IPS-18a (cell line): ENCODE data around the gene MYO18A.
"Not testable (repeated sequence)": the region's sequence is repeated elsewhere in the genome, so short reads cannot be mapped to it uniquely, and the experiment has no call there.

Source experiments
- H3K27ac ChIP-seq: one replicate; pipeline ENCODE4 v1.5.1; 2013; ENCODE audit warnings: low read length
- H3K27me3 ChIP-seq: one replicate; pipeline ENCODE4 v1.6.1; 2013; ENCODE audit warnings: mild to moderate bottlenecking, low read length; ENCODE audit not compliant: control insufficient read depth, insufficient read depth
- H3K36me3 ChIP-seq: one replicate; pipeline ENCODE4 v1.6.1; 2013; ENCODE audit warnings: low read depth, low read length; ENCODE audit not compliant: control insufficient read depth
- H3K4me1 ChIP-seq: one replicate; pipeline ENCODE4 v1.6.1; 2013; ENCODE audit warnings: low read depth, low read length; ENCODE audit not compliant: control insufficient read depth
- H3K4me3 ChIP-seq: one replicate; pipeline ENCODE4 v1.5.1; 2013; ENCODE audit warnings: low read length
- H3K9ac ChIP-seq: one replicate; pipeline ENCODE4 v1.6.1; 2013; ENCODE audit warnings: mild to moderate bottlenecking, low read length, moderate library complexity
- H3K9me3 ChIP-seq: one replicate; pipeline ENCODE4 v1.6.1; 2013; ENCODE audit warnings: low read depth, low read length; ENCODE audit not compliant: control insufficient read depth

Gene MYO18A

GRCh38 chr17:29180034-29180787 is at the start of gene MYO18A:
MYO18A (minus strand) TSS chr17:29180398; CDS start chr17:29166940, 13,458 bp downstream.
- no peaks in the 10 kb centered on the region for H3K36me3 ChIP-seq
- H3K4me3 ChIP-seq = peak within 1 kb of the TSS; percentile 69
- peaks cover 15% of the 10 kb centered on the region for H3K27me3 ChIP-seq
- H3K9ac ChIP-seq = peak within 1 kb of the TSS; percentile 19
- H3K27ac ChIP-seq = no peak within 1 kb of the TSS
- no peaks in the 10 kb centered on the region for H3K9me3 ChIP-seq
- peaks cover 25% of the 10 kb centered on the region for H3K4me1 ChIP-seq

GRCh38 chr17:29225396-29225795 is 45.2 kb upstream of the MYO18A start:
- no peaks in the 10 kb centered on the region for H3K9me3 ChIP-seq
- H3K27me3 ChIP-seq = no peaks in the 10 kb centered on the region

GRCh38 chr17:29221338-29221737 is 41.1 kb upstream of the MYO18A start:
- not testable (repeated sequence) for H3K36me3 ChIP-seq, H3K9ac ChIP-seq, H3K27ac ChIP-seq, H3K9me3 ChIP-seq, H3K4me1 ChIP-seq, H3K27me3 ChIP-seq, H3K4me3 ChIP-seq

More at GRCh38 chr17:29225396-29225795, 45.2 kb upstream of the MYO18A start:
- H3K36me3 ChIP-seq = no peaks in the 10 kb centered on the region
- H3K4me1 ChIP-seq = no peaks in the 10 kb centered on the region
- H3K9ac ChIP-seq = no peak overlapping the region
- no peak overlapping the region for H3K4me3 ChIP-seq
- H3K27ac ChIP-seq = no peak overlapping the region

GRCh38 chr17:29219378-29220047 is 39.3 kb upstream of the MYO18A start:
- Histone ChIP-seq H3K27me3 (no peaks in the 10 kb centered on the region), H3K9me3 (no peaks in the 10 kb centered on the region), H3K4me1 (no peaks in the 10 kb centered on the region), H3K4me3 (no peak overlapping the region), H3K9ac (no peak overlapping the region), H3K27ac (no peak overlapping the region), H3K36me3 (no peaks in the 10 kb centered on the region)

GRCh38 chr17:29216856-29217255 is 36.7 kb upstream of the MYO18A start:
- no peak overlapping the region for H3K9ac ChIP-seq
- H3K4me1 ChIP-seq = no peaks in the 10 kb centered on the region
- no peaks in the 10 kb centered on the region for H3K9me3 ChIP-seq
- no peaks in the 10 kb centered on the region for H3K36me3 ChIP-seq
- no peak overlapping the region for H3K4me3 ChIP-seq
- no peak overlapping the region for H3K27ac ChIP-seq
- no peaks in the 10 kb centered on the region for H3K27me3 ChIP-seq

GRCh38 chr17:29216181-29216580 is 36.0 kb upstream of the MYO18A start:
- Histone ChIP-seq H3K27me3 (no peaks in the 10 kb centered on the region), H3K36me3 (no peaks in the 10 kb centered on the region), H3K9me3 (no peaks in the 10 kb centered on the region), H3K4me1 (no peaks in the 10 kb centered on the region), H3K4me3 (no peak overlapping the region), H3K9ac (no peak overlapping the region), H3K27ac (no peak overlapping the region)

- Histone ChIP-seq H3K4me3 (no peak overlapping the region), H3K27ac (no peak overlapping the region), H3K36me3 (no peaks in the 10 kb centered on the region), H3K9me3 (no peaks in the 10 kb centered on the region), H3K9ac (no peak overlapping the region), H3K4me1 (no peaks in the 10 kb centered on the region), H3K27me3 (no peaks in the 10 kb centered on the region)
Observed at GRCh38 chr17:29215717-29216116, 35.5 kb upstream of the MYO18A start.

- Histone ChIP-seq H3K9ac (no peak overlapping the region), H3K9me3 (no peaks in the 10 kb centered on the region), H3K4me1 (no peaks in the 10 kb centered on the region), H3K36me3 (no peaks in the 10 kb centered on the region), H3K27ac (no peak overlapping the region), H3K27me3 (no peaks in the 10 kb centered on the region), H3K4me3 (no peak overlapping the region)
Observed at GRCh38 chr17:29215174-29215573, 35.0 kb upstream of the MYO18A start.

GRCh38 chr17:29214215-29215146 is 34.3 kb upstream of the MYO18A start:
- no peaks in the 10 kb centered on the region for H3K36me3 ChIP-seq
- no peak overlapping the region for H3K27ac ChIP-seq
- no peaks in the 10 kb centered on the region for H3K9me3 ChIP-seq
- H3K4me1 ChIP-seq = no peaks in the 10 kb centered on the region
- no peak overlapping the region for H3K9ac ChIP-seq
- no peak overlapping the region for H3K4me3 ChIP-seq
- no peaks in the 10 kb centered on the region for H3K27me3 ChIP-seq

GRCh38 chr17:29212681-29213121 is 32.5 kb upstream of the MYO18A start:
- Histone ChIP-seq H3K9me3 (no peaks in the 10 kb centered on the region), H3K4me3 (no peak overlapping the region), H3K4me1 (no peaks in the 10 kb centered on the region), H3K27ac (no peak overlapping the region), H3K9ac (no peak overlapping the region), H3K36me3 (no peaks in the 10 kb centered on the region), H3K27me3 (no peaks in the 10 kb centered on the region)

GRCh38 chr17:29212094-29212631 is 32.0 kb upstream of the MYO18A start:
- H3K4me3 ChIP-seq = no peak overlapping the region
- no peaks in the 10 kb centered on the region for H3K27me3 ChIP-seq
- H3K9me3 ChIP-seq = no peaks in the 10 kb centered on the region

More at GRCh38 chr17:29212094-29212631, 32.0 kb upstream of the MYO18A start:
- no peaks in the 10 kb centered on the region for H3K4me1 ChIP-seq
- H3K9ac ChIP-seq = no peak overlapping the region
- H3K36me3 ChIP-seq = no peaks in the 10 kb centered on the region
- no peak overlapping the region for H3K27ac ChIP-seq
